Nephron (organoid): ENCODE measurements around the gene LYG2.
"Not testable (repeated sequence)": the region's sequence is repeated elsewhere in the genome, so short reads cannot be mapped to it uniquely, and the experiment has no call there.

Experiments used
- H3K27ac Mint-ChIP-seq, 3 experiments: 2 replicates each; pipeline ENCODE4 v1.8.0; 2020; ENCODE audit warnings: mixed read lengths in 3 of 3, mild to moderate bottlenecking in 2 of 3, moderate library complexity in 1 of 3
- H3K27me3 Mint-ChIP-seq: 2 replicates; pipeline ENCODE4 v1.8.0; 2021; ENCODE audit warnings: low read depth, mild to moderate bottlenecking, moderate library complexity, mixed read lengths
- H3K36me3 Mint-ChIP-seq: 2 replicates; pipeline ENCODE4 v1.8.0; 2020; ENCODE audit warnings: low read depth, mixed read lengths
- H3K4me1 Mint-ChIP-seq: 2 replicates; pipeline ENCODE4 v1.8.0; 2020; ENCODE audit warnings: mixed read lengths
- H3K4me3 Mint-ChIP-seq, 3 experiments: 2 replicates each; pipeline ENCODE4 v1.8.0; 2020; ENCODE audit warnings: mild to moderate bottlenecking in 3 of 3, mixed read lengths in 3 of 3, moderate library complexity in 2 of 3
- H3K9me3 Mint-ChIP-seq: 2 replicates; pipeline ENCODE4 v1.8.0; 2020; ENCODE audit warnings: mixed read lengths
- TF ChIP-seq, protein P1 (sequence below), 3 experiments: fragments of 200-600 bp; sonication (generic); IDR thresholded peaks; one replicate each; pipeline ENCODE4 v1.5.0; 2021; ENCODE audit warnings: antibody characterized with exemption in 3 of 3; ENCODE audit not compliant: unreplicated experiment in 3 of 3

The LYG2 gene

DNA sequence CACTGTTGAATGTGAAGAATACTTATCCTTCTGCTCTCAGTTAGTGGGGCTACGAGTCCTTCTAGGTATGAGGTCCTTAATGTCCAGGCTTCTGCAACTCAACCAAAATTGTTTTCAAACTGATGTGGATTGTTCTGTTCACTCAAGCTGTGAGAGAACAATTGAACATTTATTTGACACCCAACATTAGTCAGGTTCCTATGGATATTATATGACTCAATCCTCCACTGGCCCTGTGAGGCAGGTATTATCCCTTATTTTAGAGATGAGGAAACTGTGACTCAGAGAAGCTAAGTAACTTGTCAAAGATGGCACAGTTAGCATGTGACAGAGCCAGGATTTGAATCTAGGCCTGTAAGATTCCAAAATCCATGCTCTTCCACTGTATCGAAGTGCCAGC lies 1.2 kb upstream of the LYG2 start:
- TF ChIP-seq, protein P1, sequence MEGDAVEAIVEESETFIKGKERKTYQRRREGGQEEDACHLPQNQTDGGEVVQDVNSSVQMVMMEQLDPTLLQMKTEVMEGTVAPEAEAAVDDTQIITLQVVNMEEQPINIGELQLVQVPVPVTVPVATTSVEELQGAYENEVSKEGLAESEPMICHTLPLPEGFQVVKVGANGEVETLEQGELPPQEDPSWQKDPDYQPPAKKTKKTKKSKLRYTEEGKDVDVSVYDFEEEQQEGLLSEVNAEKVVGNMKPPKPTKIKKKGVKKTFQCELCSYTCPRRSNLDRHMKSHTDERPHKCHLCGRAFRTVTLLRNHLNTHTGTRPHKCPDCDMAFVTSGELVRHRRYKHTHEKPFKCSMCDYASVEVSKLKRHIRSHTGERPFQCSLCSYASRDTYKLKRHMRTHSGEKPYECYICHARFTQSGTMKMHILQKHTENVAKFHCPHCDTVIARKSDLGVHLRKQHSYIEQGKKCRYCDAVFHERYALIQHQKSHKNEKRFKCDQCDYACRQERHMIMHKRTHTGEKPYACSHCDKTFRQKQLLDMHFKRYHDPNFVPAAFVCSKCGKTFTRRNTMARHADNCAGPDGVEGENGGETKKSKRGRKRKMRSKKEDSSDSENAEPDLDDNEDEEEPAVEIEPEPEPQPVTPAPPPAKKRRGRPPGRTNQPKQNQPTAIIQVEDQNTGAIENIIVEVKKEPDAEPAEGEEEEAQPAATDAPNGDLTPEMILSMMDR (IDR thresholded peaks at IDR 0.05; ENCODE audit: unreplicated experiment in 3 of 3), result no peak
- Mint-ChIP-seq H3K27ac (no peak overlapping the region), H3K36me3 (peaks cover 4% of the 10 kb centered on the region), H3K9me3 (peaks cover 3% of the 10 kb centered on the region), H3K4me1 (no peaks in the 10 kb centered on the region), H3K4me3 (no peak overlapping the region), H3K27me3 (no peaks in the 10 kb centered on the region)

DNA sequence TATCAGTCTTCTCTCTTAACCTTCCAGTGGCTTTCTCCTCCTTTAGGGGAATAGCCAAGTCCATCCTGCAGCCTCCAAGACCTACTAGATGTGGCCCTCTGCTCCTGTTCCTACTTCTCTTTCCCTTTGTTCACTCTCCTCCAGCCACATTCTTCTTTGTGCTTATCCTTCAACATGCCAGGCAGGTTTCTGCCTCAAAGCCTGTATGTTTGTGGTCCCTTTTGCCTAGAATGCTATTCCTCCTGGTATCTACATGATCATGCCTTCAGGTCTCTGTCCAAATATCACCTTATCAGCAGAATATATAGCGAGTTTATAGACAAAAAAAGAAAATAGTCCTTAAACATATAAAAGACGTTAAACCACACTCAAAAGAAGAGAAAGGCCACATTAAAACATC lies 5.5 kb downstream of the LYG2 start:
- Mint-ChIP-seq H3K9me3 (peaks cover 18% of the 10 kb centered on the region), H3K27me3 (no peaks in the 10 kb centered on the region), H3K27ac (no peak overlapping the region), H3K4me3 (no peak overlapping the region), H3K4me1 (no peaks in the 10 kb centered on the region), H3K36me3 (peaks cover 17% of the 10 kb centered on the region)
- TF ChIP-seq, protein P1 (IDR thresholded peaks at IDR 0.05; ENCODE audit: unreplicated experiment in 3 of 3), result no peak

DNA sequence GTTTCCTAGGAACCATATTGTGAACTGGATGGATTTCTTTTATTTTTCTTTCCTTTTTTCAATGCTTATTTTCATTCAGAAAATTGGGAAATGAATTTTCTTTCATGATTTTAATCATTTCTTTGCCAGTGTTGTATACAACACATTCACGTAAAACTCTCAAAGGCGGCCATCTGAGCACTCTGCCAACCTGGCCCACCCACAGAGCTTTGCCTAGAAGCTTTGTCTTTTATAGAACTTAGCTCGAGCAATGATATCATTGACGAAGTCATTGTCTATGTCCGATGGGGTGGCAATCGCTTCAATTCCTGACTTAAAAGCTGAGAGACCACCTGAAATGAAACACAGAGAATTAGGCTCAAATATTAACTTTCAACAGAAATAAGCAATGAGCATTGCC lies 13.3 kb downstream of the LYG2 start:
- H3K36me3 Mint-ChIP-seq, result peaks cover 7% of the 10 kb centered on the region
- H3K9me3 Mint-ChIP-seq, result peaks cover 5% of the 10 kb centered on the region
- H3K4me3 Mint-ChIP-seq, result no peak overlapping the region
- no peaks in the 10 kb centered on the region for H3K4me1 Mint-ChIP-seq
- TF ChIP-seq, protein P1 (IDR thresholded peaks at IDR 0.05; ENCODE audit: unreplicated experiment in 3 of 3), result no peak
- H3K27me3 Mint-ChIP-seq, result no peaks in the 10 kb centered on the region
- H3K27ac Mint-ChIP-seq, result no peak overlapping the region

DNA sequence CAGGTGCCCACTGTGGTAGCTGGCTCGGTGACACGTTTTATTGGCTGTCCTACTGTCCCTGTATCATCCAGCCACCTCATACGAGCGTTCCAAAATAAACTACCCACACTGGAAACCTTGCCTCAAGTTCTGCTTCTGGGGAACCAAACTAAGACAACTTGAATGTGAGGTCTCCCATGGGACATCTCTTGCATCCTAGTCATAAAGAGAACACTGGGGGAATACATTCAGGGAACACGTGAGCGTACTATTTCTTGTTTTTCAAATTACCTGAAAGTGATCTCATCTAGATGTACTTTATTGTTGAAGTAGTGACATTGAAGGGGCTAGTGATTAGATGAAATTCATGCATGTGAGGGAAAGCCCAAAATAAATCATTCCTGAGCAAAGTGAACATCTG lies 15.0 kb downstream of the LYG2 start:
- Mint-ChIP-seq H3K4me1 (no peaks in the 10 kb centered on the region), H3K4me3 (no peak overlapping the region), H3K9me3 (no peaks in the 10 kb centered on the region), H3K27me3 (no peaks in the 10 kb centered on the region), H3K36me3 (no peaks in the 10 kb centered on the region), H3K27ac (no peak overlapping the region)
- TF ChIP-seq, protein P1 (IDR thresholded peaks at IDR 0.05; ENCODE audit: unreplicated experiment in 3 of 3), result no peak

DNA sequence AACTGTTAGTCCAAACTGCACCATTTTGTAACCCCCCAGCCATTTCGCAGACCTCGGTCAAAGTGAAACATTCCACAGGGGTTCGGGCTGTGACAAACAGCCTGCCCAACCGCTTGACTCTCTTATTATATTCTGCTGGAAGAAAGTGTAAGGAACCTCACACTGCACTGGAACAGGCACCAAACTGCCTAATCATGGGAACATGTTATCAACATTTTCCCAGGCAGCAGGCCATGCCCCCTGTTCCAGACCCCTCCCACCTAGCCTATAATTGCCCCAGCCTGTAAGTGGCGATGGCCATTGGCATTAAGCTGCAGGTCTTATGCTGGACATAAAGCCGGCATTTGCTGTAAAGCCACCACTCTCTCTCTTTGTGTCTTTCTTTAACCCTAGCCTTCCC lies 16.9 kb downstream of the LYG2 start:
- Mint-ChIP-seq H3K4me1 (no peaks in the 10 kb centered on the region), H3K36me3 (no peaks in the 10 kb centered on the region), H3K4me3 (no peak overlapping the region), H3K9me3 (peaks cover 12% of the 10 kb centered on the region), H3K27me3 (no peaks in the 10 kb centered on the region), H3K27ac (no peak overlapping the region)
- TF ChIP-seq, protein P1 (IDR thresholded peaks at IDR 0.05; ENCODE audit: unreplicated experiment in 3 of 3), result no peak

DNA sequence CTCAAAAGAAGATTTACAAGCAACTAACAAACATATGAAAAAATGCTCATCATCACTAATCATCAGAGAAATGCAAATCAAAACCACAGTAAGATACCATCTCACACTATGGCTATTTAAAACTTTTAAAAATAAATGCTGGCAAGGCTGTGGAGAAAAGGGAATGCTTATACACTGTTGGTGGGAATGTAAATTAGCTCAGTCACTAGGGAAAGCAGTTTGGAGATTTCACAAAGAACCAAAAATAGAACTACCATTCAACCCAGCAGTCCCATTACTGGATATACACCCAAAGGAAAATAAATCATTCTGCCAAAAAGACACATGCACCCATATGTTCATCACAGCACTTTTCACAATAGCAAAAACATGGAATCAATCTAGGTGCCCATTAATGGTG lies 22.3 kb downstream of the LYG2 start:
- H3K27ac Mint-ChIP-seq, H3K27me3 Mint-ChIP-seq, H3K4me3 Mint-ChIP-seq, H3K4me1 Mint-ChIP-seq: not testable (repeated sequence)
- Mint-ChIP-seq H3K9me3 (peaks cover 51% of the 10 kb centered on the region), H3K36me3 (peaks cover 14% of the 10 kb centered on the region)
